Measurements from ENCODE around the gene C19orf53. TPM values are rescaled to one million over a fixed set of nuclear protein-coding genes. Genes with fewer than 3 reads are reported as not detected.

Gene C19orf53
- total RNA-seq, 1 donor from 2014 or later, result 45.6 TPM

DNA sequence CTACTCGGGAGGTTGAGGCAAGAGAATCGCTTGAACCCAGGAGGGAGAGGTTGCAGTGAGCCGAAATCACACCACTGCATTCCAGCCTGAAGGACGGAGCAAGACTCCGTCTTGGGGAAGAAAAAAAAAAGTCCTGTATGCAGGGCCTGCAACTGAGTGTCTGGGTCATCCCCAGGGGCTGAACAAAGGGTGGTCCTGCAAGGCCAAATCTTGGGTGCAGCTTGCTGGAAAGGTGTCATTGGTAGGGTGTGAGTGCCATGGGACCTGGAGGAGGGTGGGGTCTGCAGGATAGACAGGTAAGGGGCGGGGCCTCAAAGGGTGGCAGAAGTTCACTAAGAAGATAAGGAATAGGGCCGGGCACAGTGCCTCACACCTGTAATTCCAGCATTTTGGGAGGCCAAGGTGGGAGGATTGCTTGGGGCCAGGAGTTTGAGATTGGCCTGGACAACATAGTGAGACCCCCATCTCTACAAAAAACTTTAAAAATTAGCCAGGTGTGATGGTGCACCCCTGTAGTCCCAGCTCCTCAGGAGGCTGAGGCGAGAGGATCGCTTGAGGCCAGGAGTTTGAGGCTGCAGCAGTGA lies 52.5 kb downstream of the C19orf53 start:
- DNase-seq, result no peak

DNA sequence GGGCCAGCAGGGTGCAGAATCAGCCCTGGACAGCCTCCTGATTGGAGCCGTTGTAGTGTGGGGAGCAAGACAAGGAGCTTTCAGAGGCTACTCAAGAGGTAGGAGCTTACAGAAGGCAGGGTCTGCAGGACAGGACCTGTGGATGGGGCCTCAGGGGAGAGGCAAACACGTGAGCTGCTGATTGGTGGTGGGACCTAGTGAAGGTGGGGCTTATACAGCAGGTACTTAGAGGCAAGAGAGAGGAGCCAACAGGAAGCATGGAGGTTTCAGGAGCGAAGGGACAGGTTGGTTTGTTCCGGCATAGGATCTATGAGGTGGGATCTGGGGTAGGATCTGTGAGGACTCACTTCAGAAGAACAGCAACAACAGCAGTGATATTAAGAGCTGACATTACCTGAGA lies 53.4 kb downstream of the C19orf53 start:
- DNase-seq, result no peak

Small RNA genes lying within 50 kb of the gene (small RNA-seq; reads per million reads assigned to genes)
- not detected for gene RN7SL619P (ENCODE audit: low replicate concordance)

Other genes starting within 250 kb of the C19orf53 start
- gene MRI1, start 9.9 kb upstream of the C19orf53 start, total RNA-seq, result 46.8 TPM
- 10.6 TPM for gene ZSWIM4, start 21.0 kb downstream of the C19orf53 start, total RNA-seq
- gene NANOS3, start 102.7 kb downstream of the C19orf53 start, total RNA-seq, result not detected
- gene BRME1, start 131.7 kb downstream of the C19orf53 start, total RNA-seq, result 3.1 TPM
- gene CC2D1A, start 131.7 kb downstream of the C19orf53 start, total RNA-seq, result 11.9 TPM
- gene PODNL1, start 164.0 kb downstream of the C19orf53 start, total RNA-seq, result 1.5 TPM
- 12.3 TPM for gene DCAF15, start 178.1 kb downstream of the C19orf53 start, total RNA-seq
- 4.3 TPM for gene RFX1, start 231.9 kb downstream of the C19orf53 start, total RNA-seq